A549 (cell line): ENCODE measurements around the gene DOP1A. TPM values are rescaled to one million over a fixed set of nuclear protein-coding genes. Genes with fewer than 3 reads are reported as not detected.
A peak's percentile ranks its signal among the peaks of the same experiment; 100 is the strongest.

Experiments used
- ATAC-seq, 2 experiments: fragments of 200-7000 bp in 1 of 2; fragments of >200 bp in 1 of 2; cut with Nextera tagmentation in 1 of 2; cut with Tn5 transposase in 1 of 2; 3 replicates each; pipeline versions ENCODE4 v1.8.0 to v1.9.1; 2018 to 2020; ENCODE audit warnings: mild to moderate bottlenecking in 1 of 2, moderate library complexity in 1 of 2
- CTCF ChIA-PET: fragments of 300-600 bp; sonication (Branson Sonifier 250); formaldehyde crosslinking; extraction: SDS; loops from one replicate; lab custom pipeline; 2021; ENCODE audit warnings: antibody characterized with exemption, inconsistent platforms; lab: Yijun Ruan, JAX
- POLR2A ChIA-PET: fragments of 350-600 bp; formaldehyde crosslinking; extraction: SDS; loops from one replicate; lab custom pipeline; 2021; ENCODE audit warnings: antibody characterized with exemption, inconsistent platforms; lab: Yijun Ruan, JAX
- DNase-seq, 2 experiments: peaks; one replicate each; pipeline versions ENCODE4 v3.0.0 to v3.0.0-alpha.2; 2011 to 2016; ENCODE audit warnings: low read depth in 1 of 2, low spot score in 1 of 2
- FAIRE-seq: peaks from 2 replicates; lab custom pipeline; 2011; peaks lifted over from hg19 to GRCh38; lab: Jason Lieb, UNC
- H3K27ac ChIP-seq, 2 experiments: fragments of >200 bp; sonication (Bioruptor Twin); formaldehyde crosslinking; 3 replicates each; pipeline ENCODE4 v1.5.1; 2016 to 2017
- H3K4me1 ChIP-seq: fragments of >200 bp; sonication (Bioruptor Twin); formaldehyde crosslinking; 3 replicates; pipeline ENCODE4 v1.6.1; 2016
- H3K4me2 ChIP-seq: fragments of >200 bp; sonication (Bioruptor Twin); formaldehyde crosslinking; 3 replicates; pipeline ENCODE4 v1.6.1; 2016
- H3K4me3 ChIP-seq: fragments of >200 bp; sonication (Bioruptor Twin); formaldehyde crosslinking; 3 replicates; pipeline ENCODE4 v1.5.1; 2016
- H3K9me3 ChIP-seq: fragments of >200 bp; sonication (Bioruptor Twin); formaldehyde crosslinking; 3 replicates; pipeline ENCODE4 v1.6.1; 2016
- BCL3 ChIP-seq: fragments of >200 bp; sonication (Bioruptor Twin); formaldehyde crosslinking; IDR thresholded peaks from 3 replicates; pipeline ENCODE4 v1.6.1; 2016
- CBX2 ChIP-seq: fragments of 200-600 bp; sonication (generic); IDR thresholded peaks from 2 replicates; pipeline ENCODE4 v1.6.1; 2016; ENCODE audit warnings: low read depth, mild to moderate bottlenecking, borderline replicate concordance
- CHD2 ChIP-seq: fragments of 150-350 bp; IDR thresholded peaks from 2 replicates; pipeline ENCODE4 v1.6.1; 2014; ENCODE audit warnings: low read length; ENCODE audit not compliant: partially characterized antibody
- CHD4 ChIP-seq: fragments of 200-600 bp; sonication (generic); IDR thresholded peaks from 2 replicates; pipeline ENCODE4 v1.6.1; 2016; ENCODE audit warnings: antibody characterized with exemption, mild to moderate bottlenecking, borderline replicate concordance
- CTCF ChIP-seq: fragments of >200 bp; sonication (Bioruptor Twin); formaldehyde crosslinking; IDR thresholded peaks from 3 replicates; pipeline ENCODE4 v1.5.1; 2016
- E2F6 ChIP-seq: IDR thresholded peaks from 2 replicates; pipeline ENCODE4 v1.6.1; 2012; ENCODE audit warnings: low read depth, borderline replicate concordance
- EHMT2 ChIP-seq: fragments of 200-600 bp; sonication (generic); IDR thresholded peaks from 2 replicates; pipeline ENCODE4 v1.6.1; 2016; ENCODE audit warnings: antibody characterized with exemption, low read depth, mild to moderate bottlenecking, moderate library complexity
- EP300 ChIP-seq, 2 experiments: fragments of >200 bp; sonication (Bioruptor Twin); formaldehyde crosslinking; IDR thresholded peaks; 2 replicates in 1 of 2; 3 replicates in 1 of 2; pipeline ENCODE4 v1.6.1; 2016 to 2017
- ESRRA ChIP-seq: fragments of 150-350 bp; IDR thresholded peaks from 2 replicates; pipeline ENCODE4 v1.6.1; 2014; ENCODE audit warnings: mild to moderate bottlenecking, low read length, borderline replicate concordance
- HEYL ChIP-seq: fragments of 250-450 bp; sonication (Bioruptor Pico); IDR thresholded peaks from 2 replicates; pipeline ENCODE4 v1.8.0; 2021; ENCODE audit warnings: mild to moderate bottlenecking, moderate library complexity
- HOXB13 ChIP-seq: fragments of 250-450 bp; sonication (Bioruptor Pico); IDR thresholded peaks from 2 replicates; pipeline ENCODE4 v1.5.0; 2020; ENCODE audit warnings: low read depth, mild to moderate bottlenecking, moderate library complexity
- HOXB5 ChIP-seq: fragments of 250-450 bp; sonication (Bioruptor Pico); IDR thresholded peaks from 2 replicates; pipeline ENCODE4 v1.5.0; 2020; ENCODE audit warnings: mild to moderate bottlenecking, moderate library complexity
- JUNB ChIP-seq: fragments of >200 bp; sonication (Bioruptor Twin); formaldehyde crosslinking; IDR thresholded peaks from 2 replicates; pipeline ENCODE4 v1.6.1; 2016
- KDM5A ChIP-seq: fragments of 200-600 bp; sonication (generic); IDR thresholded peaks from 2 replicates; pipeline ENCODE4 v1.6.1; 2016; ENCODE audit warnings: antibody characterized with exemption, mild to moderate bottlenecking
- MAFK ChIP-seq: fragments of 450-650 bp; IDR thresholded peaks from 2 replicates; pipeline ENCODE4 v1.6.1; 2014; ENCODE audit not compliant: partially characterized antibody
- POLR2A ChIP-seq: IDR thresholded peaks from 2 replicates; pipeline ENCODE4 v1.6.1; 2012; ENCODE audit warnings: mild to moderate bottlenecking, low read length
- RCOR1 ChIP-seq: fragments of 150-350 bp; IDR thresholded peaks from 2 replicates; pipeline ENCODE4 v1.6.1; 2014; ENCODE audit warnings: antibody characterized with exemption, low read length, low read depth
- SMC3 ChIP-seq: fragments of >200 bp; sonication (Bioruptor Twin); formaldehyde crosslinking; IDR thresholded peaks from 3 replicates; pipeline ENCODE4 v1.6.1; 2018; ENCODE audit warnings: inconsistent platforms
- SREBF2 ChIP-seq: fragments of 450-650 bp; IDR thresholded peaks from 2 replicates; pipeline ENCODE4 v1.6.1; 2014; ENCODE audit warnings: mild to moderate bottlenecking, moderate library complexity
- TFCP2L1 ChIP-seq: fragments of 250-450 bp; sonication (Bioruptor Pico); IDR thresholded peaks from 2 replicates; pipeline ENCODE4 v1.5.0; 2021; ENCODE audit warnings: mild to moderate bottlenecking
- USF2 ChIP-seq: fragments of 450-650 bp; IDR thresholded peaks from 2 replicates; pipeline ENCODE4 v1.6.1; 2014; ENCODE audit warnings: antibody characterized with exemption
- WGBS: methylation state at CpG from one replicate; pipeline ENCODE4 v1.1.6; 2017; ENCODE audit errors: missing lambda C conversion rate; 5-methylcytosine and 5-hydroxymethylcytosine counted together
- polyA plus RNA-seq, 4 experiments: library from polyadenylated mRNA; depleted of rRNA in 3 of 4; stranded (reverse); fragments of >200 nt; fragmentation: RNase III in 1 of 4; extraction: RNeasy Plus Mini Kit Qiagen cat#74134 plus additional on column Dnase treatment in 1 of 4; gene quantifications; 2 replicates in 3 of 4; 3 replicates in 1 of 4; pipeline ENCODE4 v1.2.3, GENCODE V29; 2011 to 2017

Gene DOP1A
- polyA plus RNA-seq, 2 of the 4 experiments (the other 2 are of a cell fraction), result 2.2 to 5.9 TPM

GRCh38 chr6:83126223-83126622, 58.8 kb downstream of the DOP1A start:
- Histone ChIP-seq H3K9me3 (no peaks in the 10 kb centered on the region), H3K27ac (no peak overlapping the region), H3K4me1 (no peaks in the 10 kb centered on the region), H3K4me2 (no peak overlapping the region), H3K4me3 (no peak overlapping the region)
- WGBS, result 89% methylated on average over 2 of the region's 2 CpGs
- no peak for FAIRE-seq
- POLR2A ChIA-PET, result no interaction called here
- CTCF ChIA-PET, result interaction anchor here (0.8 kb wide), 1 partner anchor 58 kb away, joined by 3 read pairs; the partner anchor contains the start of gene DOP1A
- TF ChIP-seq RCOR1, result no peak
- TF ChIP-seq SREBF2, result no peak
- no peak for TF ChIP-seq TFCP2L1
- TF ChIP-seq POLR2A, result no peak
- no peak for TF ChIP-seq USF2
- no peak for TF ChIP-seq CHD4
- no peak for TF ChIP-seq SMC3
- TF ChIP-seq CHD2, result no peak
- TF ChIP-seq HOXB13, result no peak
- no peak for TF ChIP-seq E2F6
- DNase-seq, result no peak
- ATAC-seq, result no peak

- TF ChIP-seq EP300 (IDR thresholded peaks at IDR 0.05), result no peak
- no peak for TF ChIP-seq ESRRA
- TF ChIP-seq MAFK, result peak; percentile 34
- no peak for TF ChIP-seq EHMT2
- no peak for TF ChIP-seq BCL3
- ChIA-PET CTCF (interaction anchor here (0.8 kb wide), 1 partner anchor 59 kb away, joined by 3 read pairs; the partner anchor contains the start of gene DOP1A), POLR2A (no interaction called here)
- Histone ChIP-seq H3K9me3 (no peaks in the 10 kb centered on the region), H3K4me3 (no peak overlapping the region), H3K27ac (no peak overlapping the region), H3K4me2 (no peak overlapping the region), H3K4me1 (no peaks in the 10 kb centered on the region)
- ATAC-seq (no peak), DNase-seq (no peak), FAIRE-seq (no peak)
- WGBS, result 92% methylated on average over 5 of the region's 5 CpGs
These were observed 59.3 kb downstream of the DOP1A start for GRCh38 chr6:83126807-83127206.

GRCh38 chr6:83127258-83127657, 59.8 kb downstream of the DOP1A start:
- TF ChIP-seq BCL3 (no peak), HOXB5 (CRISPR knock-in tag) (no peak), HEYL (CRISPR knock-in tag) (no peak), JUNB (no peak), CTCF (no peak), KDM5A (no peak), CBX2 (no peak)
- FAIRE-seq (no peak), DNase-seq (no peak), ATAC-seq (no peak)
- 85% methylated on average over 5 of the region's 5 CpGs for WGBS
- no peaks in the 10 kb centered on the region for H3K9me3 ChIP-seq
- no peak overlapping the region for H3K4me2 ChIP-seq
- no peak overlapping the region for H3K4me3 ChIP-seq
- ChIA-PET POLR2A (no interaction called here), CTCF (no interaction called here)
- no peaks in the 10 kb centered on the region for H3K4me1 ChIP-seq
- no peak overlapping the region for H3K27ac ChIP-seq
